ENCODE measurements around the gene NPHP3. TPM values are rescaled to one million over a fixed set of nuclear protein-coding genes. Genes with fewer than 3 reads are reported as not detected.
A peak's percentile ranks its signal among the peaks of the same experiment; 100 is the strongest.

NPHP3 gene
- total RNA-seq, 2 experiments from 2014 or later = 13.2 to 18.5 TPM

DNA sequence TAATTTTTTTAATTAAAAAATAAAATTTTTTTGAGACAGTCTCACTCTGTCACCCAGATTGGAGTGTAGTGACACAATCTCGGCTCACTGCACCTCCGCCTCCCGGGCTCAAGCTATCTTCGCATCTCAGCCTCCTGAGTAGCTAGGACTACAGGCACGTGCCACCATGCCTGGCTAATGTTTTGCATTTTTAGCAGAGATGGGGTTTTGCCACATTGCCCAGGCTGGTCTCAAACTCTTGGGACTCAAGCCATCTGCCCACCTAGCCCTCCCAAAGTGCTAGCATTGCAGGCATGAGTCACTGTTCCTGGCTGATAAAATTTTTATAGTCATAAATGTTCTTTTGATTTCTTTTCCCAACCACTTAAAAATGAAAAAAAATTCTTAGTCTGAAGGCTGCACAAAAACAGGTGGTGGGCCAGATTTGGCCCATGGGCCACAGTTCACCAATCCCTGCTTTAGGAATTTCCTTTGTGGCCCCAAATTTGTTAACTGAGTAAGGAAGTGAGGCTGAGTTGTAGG, 52.9 kb downstream of the NPHP3 start:
- Mint-ChIP-seq H3K4me1 (peaks cover 16% of the 10 kb centered on the region), H3K27me3 (no peaks in the 10 kb centered on the region), H3K9me3 (ENCODE audit: low read depth) (no peaks in the 10 kb centered on the region), H3K36me3 (peaks cover 24% of the 10 kb centered on the region), H3K4me3 (no peak overlapping the region), H3K27ac (no peak overlapping the region)
- DNase-seq (no peak), ATAC-seq (no peak)
- CTCF ChIA-PET = interaction anchor here (2.9 kb wide), 1 partner anchor 9 kb away, joined by 12 read pairs; the partner anchor contains the start of genes ACAD11 and UBA5

DNA sequence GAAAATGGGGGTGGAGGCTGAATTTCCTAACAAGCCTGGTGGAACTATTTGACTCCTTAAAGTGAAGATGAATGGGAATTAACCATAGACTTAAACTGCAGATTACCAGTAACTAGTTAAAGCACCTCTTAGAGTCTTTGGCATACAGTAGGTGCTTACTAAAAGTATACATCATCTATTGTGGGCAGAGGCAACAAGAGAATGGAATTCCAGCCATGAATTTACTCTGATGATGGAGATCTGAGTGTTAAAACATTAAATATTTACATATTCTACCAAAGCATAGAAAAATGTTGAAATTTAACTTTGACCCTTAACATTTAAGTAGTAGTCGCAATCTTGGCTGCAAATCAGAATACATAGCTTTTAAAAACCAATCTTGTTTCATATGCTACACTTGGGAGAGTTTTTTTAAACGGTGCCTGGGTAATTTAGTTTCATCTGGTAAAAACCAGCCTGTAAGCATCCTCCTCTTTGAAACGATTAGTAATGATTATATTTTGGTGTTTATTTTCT, 56.9 kb downstream of the NPHP3 start:
- ATAC-seq (no peak), DNase-seq (no peak)
- peaks cover 40% of the 10 kb centered on the region for H3K4me1 Mint-ChIP-seq
- H3K4me3 Mint-ChIP-seq = no peak overlapping the region
- H3K9me3 Mint-ChIP-seq (ENCODE audit: low read depth) = no peaks in the 10 kb centered on the region
- no peak overlapping the region for H3K27ac Mint-ChIP-seq
- CTCF ChIA-PET = no interaction called here
- no peaks in the 10 kb centered on the region for H3K27me3 Mint-ChIP-seq
- peaks cover 23% of the 10 kb centered on the region for H3K36me3 Mint-ChIP-seq

DNA sequence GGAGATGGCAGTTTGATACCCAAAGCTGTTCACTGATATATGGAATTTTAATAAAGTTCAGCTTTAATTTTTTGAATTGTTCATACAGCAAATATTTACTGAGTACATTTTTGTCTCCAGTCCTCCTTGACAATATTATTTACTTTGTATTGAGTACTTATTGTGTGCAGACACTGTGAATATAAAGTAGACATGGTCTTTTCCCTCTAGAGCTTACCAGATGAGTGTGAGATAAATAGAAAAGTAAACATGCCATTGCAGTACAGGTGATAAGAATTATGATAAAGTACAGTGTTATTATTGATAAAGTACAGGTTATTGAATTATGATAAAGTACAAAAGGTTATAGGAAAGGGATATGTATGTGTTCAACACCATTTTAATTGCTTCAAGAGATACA, 60.0 kb downstream of the NPHP3 start:
- no peak overlapping the region for H3K27ac Mint-ChIP-seq
- DNase-seq = no peak

DNA sequence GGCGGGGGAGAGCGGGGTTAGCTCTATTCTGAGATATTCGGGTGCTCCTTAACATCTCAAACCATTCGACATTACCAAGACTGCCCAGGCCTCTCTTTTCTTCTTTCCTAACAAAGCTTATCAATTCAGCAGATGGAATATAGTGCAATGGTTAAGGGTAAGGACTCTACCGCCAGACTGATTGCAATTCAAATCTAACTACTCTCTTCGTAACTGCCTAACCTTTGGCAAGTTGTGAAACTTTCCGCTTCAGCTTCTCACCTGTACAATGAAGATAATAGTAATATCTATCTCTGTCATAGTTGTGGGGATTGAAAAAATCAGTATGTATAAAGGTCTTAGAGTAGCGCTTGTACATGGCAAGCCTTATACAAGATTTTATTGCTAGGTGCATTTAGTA, 61.1 kb downstream of the NPHP3 start:
- no peak for ATAC-seq
- peak overlapping the region; percentile 94 for H3K27ac Mint-ChIP-seq
- no peaks in the 10 kb centered on the region for H3K27me3 Mint-ChIP-seq
- no peaks in the 10 kb centered on the region for H3K9me3 Mint-ChIP-seq (ENCODE audit: low read depth)
- H3K36me3 Mint-ChIP-seq = peaks cover 15% of the 10 kb centered on the region
- H3K4me1 Mint-ChIP-seq = peaks cover 48% of the 10 kb centered on the region
- DNase-seq = no peak
- H3K4me3 Mint-ChIP-seq = peak overlapping the region; percentile 90
- CTCF ChIA-PET = interaction anchor here (1.0 to 4.1 kb wide), 4 partner anchors 10 to 125 kb away, joined by 3 to 21 read pairs (median 8); no protein-coding TSS in a partner anchor

More for the DNA sequence above, 60.0 kb downstream of the NPHP3 start:
- Mint-ChIP-seq H3K36me3 (peaks cover 17% of the 10 kb centered on the region), H3K4me1 (peaks cover 46% of the 10 kb centered on the region), H3K27me3 (no peaks in the 10 kb centered on the region), H3K4me3 (no peak overlapping the region), H3K9me3 (ENCODE audit: low read depth) (no peaks in the 10 kb centered on the region)
- CTCF ChIA-PET = interaction anchor here (1.8 kb wide), 1 partner anchor 126 kb away, joined by 4 read pairs; no protein-coding TSS in a partner anchor
- no peak for ATAC-seq

DNA sequence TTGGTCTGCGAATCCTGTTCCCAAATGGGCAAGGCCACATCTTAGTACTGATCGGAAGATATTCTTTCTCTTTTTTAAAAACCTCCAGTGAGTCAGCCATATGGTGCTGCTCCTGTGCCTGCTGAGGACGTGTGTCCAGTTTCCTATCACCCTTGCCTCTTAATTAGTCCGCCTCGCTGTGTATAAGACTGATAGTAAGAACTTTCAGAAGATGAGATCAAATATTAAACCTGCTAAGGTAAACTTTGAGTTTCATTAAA, 61.5 kb downstream of the NPHP3 start:
- H3K4me3 Mint-ChIP-seq = peak overlapping the region; percentile 90
- H3K4me1 Mint-ChIP-seq = peaks cover 48% of the 10 kb centered on the region
- CTCF ChIA-PET = interaction anchor here (1.0 to 4.1 kb wide), 4 partner anchors 10 to 125 kb away, joined by 3 to 21 read pairs (median 8); no protein-coding TSS in a partner anchor

DNA sequence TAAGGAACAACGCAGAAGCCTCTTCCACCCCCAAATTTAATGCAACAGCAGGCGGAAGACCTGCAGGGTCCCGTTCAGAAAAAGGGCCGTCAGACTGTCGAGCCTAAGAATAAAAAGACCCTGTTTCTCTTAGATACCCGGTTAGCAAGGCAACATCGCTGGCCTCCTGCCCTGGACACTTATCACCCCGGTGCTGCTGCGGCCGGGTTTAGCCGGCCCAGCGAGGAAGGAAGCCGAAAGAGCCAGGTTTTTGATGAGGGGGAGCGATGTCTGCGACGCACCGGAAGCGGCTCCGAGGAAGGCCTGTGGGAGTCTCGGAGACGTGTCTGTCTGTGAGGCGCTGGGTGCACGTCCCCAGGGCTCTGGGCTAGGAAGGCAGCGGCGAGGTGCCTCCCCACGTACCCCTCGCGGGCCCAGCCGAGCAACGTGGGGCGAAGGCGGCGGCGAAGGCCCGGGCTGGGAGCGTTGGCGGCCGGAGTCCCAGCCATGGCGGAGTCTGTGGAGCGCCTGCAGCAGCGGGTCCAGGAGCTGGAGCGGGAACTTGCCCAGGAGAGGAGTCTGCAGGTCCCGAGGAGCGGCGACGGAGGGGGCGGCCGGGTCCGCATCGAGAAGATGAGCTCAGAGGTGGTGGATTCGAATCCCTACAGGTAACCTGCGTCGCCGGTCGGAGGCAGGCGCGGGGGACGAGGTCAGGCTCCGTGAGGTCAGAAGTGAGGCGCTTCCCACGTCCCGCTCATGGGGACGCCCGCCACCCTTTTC, 62.0 kb downstream of the NPHP3 start, which contains the start of gene UBA5:
Gene UBA5, plus strand, starts transcription at position 278 of the 759 bp plus-strand sequence. Its CDS starts 209 bp downstream, at position 487.
- H3K4me3 Mint-ChIP-seq = peak within 1 kb of the TSS; percentile 90
- H3K27me3 Mint-ChIP-seq = no peaks in the 10 kb centered on the region
- ATAC-seq = peak; percentile 89
- CTCF ChIA-PET = interaction anchor here (1.0 to 4.1 kb wide), 4 partner anchors 11 to 124 kb away, joined by 3 to 21 read pairs (median 8); no protein-coding TSS in a partner anchor
- H3K4me1 Mint-ChIP-seq = peaks cover 50% of the 10 kb centered on the region
- no peaks in the 10 kb centered on the region for H3K9me3 Mint-ChIP-seq (ENCODE audit: low read depth)
- DNase-seq = peak; percentile 80
- peaks cover 15% of the 10 kb centered on the region for H3K36me3 Mint-ChIP-seq
- peak within 1 kb of the TSS; percentile 94 for H3K27ac Mint-ChIP-seq

More for the DNA sequence above, 61.5 kb downstream of the NPHP3 start:
- no peak for DNase-seq
- Mint-ChIP-seq H3K9me3 (ENCODE audit: low read depth) (no peaks in the 10 kb centered on the region), H3K27me3 (no peaks in the 10 kb centered on the region), H3K36me3 (peaks cover 15% of the 10 kb centered on the region), H3K27ac (peak overlapping the region; percentile 94)
- peak; percentile 20 for ATAC-seq

DNA sequence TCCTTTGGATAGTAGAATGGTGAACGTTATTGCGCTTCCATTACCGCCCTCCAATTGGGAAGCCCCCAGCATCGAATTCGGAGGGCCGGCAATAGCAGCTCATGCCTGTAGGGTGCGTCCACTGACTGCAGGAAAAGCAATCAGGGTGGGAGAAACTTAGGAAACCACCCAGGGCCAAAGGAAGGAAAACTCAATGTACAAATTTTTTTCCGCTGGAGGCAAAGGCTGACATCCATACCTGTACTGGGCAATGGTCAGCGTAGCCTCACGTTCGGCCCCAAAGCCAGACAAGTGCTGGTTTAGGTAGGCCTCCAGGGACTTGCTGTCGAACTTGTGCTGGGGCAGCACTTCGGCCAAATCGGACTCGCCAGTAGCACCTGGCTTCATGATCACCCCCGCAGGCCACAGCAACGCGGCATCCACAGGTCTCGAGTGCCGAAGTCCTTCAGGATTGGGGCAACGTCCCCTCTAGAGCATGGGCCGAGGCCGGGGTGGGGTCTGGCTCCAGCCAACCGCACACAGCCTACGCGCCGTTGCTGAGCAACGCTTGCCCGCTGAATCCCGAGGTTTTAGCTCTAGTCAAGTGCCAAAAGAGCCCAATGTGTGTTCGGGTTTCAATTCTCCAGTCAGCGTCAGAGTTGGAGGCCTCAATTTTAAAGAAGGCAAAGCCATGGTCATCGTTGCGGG, 62.7 kb downstream of the NPHP3 start, which contains the start of gene ACAD11:
Gene ACAD11, minus strand, starts transcription at position 445 of the 687 bp plus-strand sequence. Its CDS starts 58 bp downstream, at position 387.
- no peaks in the 10 kb centered on the region for H3K9me3 Mint-ChIP-seq (ENCODE audit: low read depth)
- DNase-seq = peak; percentile 56
- H3K27me3 Mint-ChIP-seq = no peaks in the 10 kb centered on the region
- peaks cover 46% of the 10 kb centered on the region for H3K4me1 Mint-ChIP-seq
- peak within 1 kb of the TSS; percentile 94 for H3K27ac Mint-ChIP-seq
- peak within 1 kb of the TSS; percentile 90 for H3K4me3 Mint-ChIP-seq
- H3K36me3 Mint-ChIP-seq = peaks cover 14% of the 10 kb centered on the region
- CTCF ChIA-PET = interaction anchor here (1.0 to 4.1 kb wide), 4 partner anchors 11 to 1159 kb away, joined by 3 to 21 read pairs (median 8); no protein-coding TSS in a partner anchor
- peak; percentile 59 for ATAC-seq

DNA sequence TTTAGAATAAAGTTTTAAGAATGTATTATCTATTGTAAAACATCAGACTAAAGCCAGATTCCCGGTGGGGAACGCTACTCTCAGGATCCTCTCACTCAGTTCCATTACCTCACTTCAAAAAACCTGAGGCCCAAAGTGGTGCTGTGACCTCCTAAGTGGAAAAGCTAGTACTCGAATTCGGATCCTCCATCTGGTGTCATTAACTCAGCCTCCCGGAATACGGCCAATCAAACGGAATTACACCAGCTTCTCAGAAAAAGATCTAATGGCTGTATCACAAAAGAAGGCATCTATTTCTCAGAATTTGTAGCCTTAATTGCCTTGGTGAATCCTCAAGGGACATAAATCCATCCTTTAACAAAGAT, 63.2 kb downstream of the NPHP3 start:
- H3K4me3 Mint-ChIP-seq = peak overlapping the region; percentile 90
- DNase-seq = no peak
- CTCF ChIA-PET = interaction anchor here (1.0 to 4.1 kb wide), 5 partner anchors 12 to 1158 kb away, joined by 3 to 21 read pairs (median 3); no protein-coding TSS in a partner anchor
- peak overlapping the region; percentile 94 for H3K27ac Mint-ChIP-seq
- H3K9me3 Mint-ChIP-seq (ENCODE audit: low read depth) = no peaks in the 10 kb centered on the region
- no peaks in the 10 kb centered on the region for H3K27me3 Mint-ChIP-seq
- H3K4me1 Mint-ChIP-seq = peaks cover 45% of the 10 kb centered on the region
- ATAC-seq = no peak
- peaks cover 13% of the 10 kb centered on the region for H3K36me3 Mint-ChIP-seq

DNA sequence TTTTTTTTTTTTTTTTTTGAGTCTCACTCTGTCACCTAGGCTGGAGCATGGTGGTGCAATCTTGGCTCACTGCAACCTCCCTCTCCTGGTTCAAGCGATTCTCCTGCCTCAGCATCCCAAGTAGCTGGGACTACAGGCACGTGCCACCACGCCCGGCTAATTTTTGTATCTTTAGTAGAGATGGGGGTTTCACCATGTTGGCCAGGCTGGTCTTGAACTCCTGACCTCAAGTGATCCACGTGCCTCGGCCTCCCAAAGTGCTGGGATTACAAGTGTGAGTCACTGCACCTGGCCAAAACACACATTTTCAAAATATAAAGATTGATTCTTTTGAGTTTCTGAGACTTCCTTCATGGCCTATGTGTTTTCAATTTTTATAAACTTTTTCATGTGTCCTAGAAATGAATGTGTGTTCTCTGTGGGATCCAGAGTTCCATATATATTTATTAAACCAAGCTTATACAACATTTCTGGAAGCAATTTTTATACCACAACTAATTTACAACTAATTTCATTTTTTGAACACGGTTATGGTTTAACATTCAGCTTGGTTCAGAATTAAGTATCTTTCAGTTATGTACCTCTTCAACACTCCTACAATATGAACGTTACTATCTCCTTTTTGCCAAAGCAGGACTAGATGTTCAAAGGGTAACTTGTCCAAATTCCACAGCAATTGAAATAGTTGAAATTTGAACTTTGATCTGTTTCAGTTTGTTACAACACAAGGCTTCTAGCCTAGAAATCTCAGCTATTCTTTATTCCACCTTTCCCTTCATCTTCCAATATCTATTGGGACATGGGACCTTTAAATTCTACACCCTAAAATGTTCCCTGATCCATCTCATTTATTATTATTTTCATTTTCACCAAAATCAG, 64.1 kb downstream of the NPHP3 start:
- peaks cover 7% of the 10 kb centered on the region for H3K36me3 Mint-ChIP-seq
- peaks cover 37% of the 10 kb centered on the region for H3K4me1 Mint-ChIP-seq
- no peaks in the 10 kb centered on the region for H3K9me3 Mint-ChIP-seq (ENCODE audit: low read depth)
- DNase-seq (no peak), ATAC-seq (no peak)
- no peak overlapping the region for H3K27ac Mint-ChIP-seq
- H3K27me3 Mint-ChIP-seq = no peaks in the 10 kb centered on the region
- CTCF ChIA-PET = interaction anchor here (1.0 to 4.1 kb wide), 5 partner anchors 13 to 1157 kb away, joined by 3 to 21 read pairs (median 3); no protein-coding TSS in a partner anchor
- peak overlapping the region; percentile 90 for H3K4me3 Mint-ChIP-seq

DNA sequence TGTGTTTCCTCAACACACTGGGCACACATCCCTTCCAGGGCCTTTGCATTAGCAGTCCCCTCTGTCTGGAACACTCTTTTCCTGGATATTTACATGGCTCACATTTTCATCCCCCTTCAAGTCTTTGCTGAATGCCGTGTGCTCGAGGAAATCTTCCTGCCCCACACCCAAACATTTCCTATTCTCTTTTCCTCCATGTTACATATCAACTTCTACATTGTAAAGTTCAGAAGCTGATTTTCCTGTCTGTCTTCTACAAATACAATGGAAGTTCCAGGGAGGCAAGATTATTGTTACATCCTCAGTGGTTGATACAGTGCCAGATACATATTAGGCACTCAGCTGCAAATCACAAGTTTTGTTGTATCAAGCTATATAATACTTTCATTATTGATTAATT, 66.7 kb downstream of the NPHP3 start:
- no peak overlapping the region for H3K4me3 Mint-ChIP-seq
- peaks cover 22% of the 10 kb centered on the region for H3K4me1 Mint-ChIP-seq
- ATAC-seq (no peak), DNase-seq (no peak)
- CTCF ChIA-PET = interaction anchor here (1.4 kb wide), 1 partner anchor 12 kb away, joined by 3 read pairs; no protein-coding TSS in a partner anchor
- H3K27me3 Mint-ChIP-seq = no peaks in the 10 kb centered on the region
- H3K36me3 Mint-ChIP-seq = peaks cover 1% of the 10 kb centered on the region
- H3K27ac Mint-ChIP-seq = no peak overlapping the region
- H3K9me3 Mint-ChIP-seq (ENCODE audit: low read depth) = no peaks in the 10 kb centered on the region

DNA sequence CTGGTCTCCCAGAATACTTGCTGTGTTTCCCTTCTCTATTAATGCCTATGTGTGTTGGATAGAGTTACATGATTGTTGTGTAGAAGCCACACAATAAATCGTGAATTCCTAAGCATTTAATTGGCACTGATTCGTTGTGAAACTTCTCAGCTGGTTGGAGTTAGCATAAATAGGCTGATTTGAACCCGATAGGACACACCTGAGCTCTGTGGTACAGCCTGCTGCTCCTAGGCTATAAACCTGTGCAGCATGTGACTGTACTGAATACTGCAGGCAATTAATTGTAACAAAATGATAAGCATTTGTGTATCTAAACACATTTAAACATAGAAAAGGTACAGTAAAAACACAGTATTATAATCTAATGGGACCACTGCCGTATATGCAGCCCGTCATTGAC, 67.5 kb downstream of the NPHP3 start:
- H3K36me3 Mint-ChIP-seq = no peaks in the 10 kb centered on the region
- no peaks in the 10 kb centered on the region for H3K9me3 Mint-ChIP-seq (ENCODE audit: low read depth)
- CTCF ChIA-PET = interaction anchor here (2.4 kb wide), 1 partner anchor 12 kb away, joined by 9 read pairs; no protein-coding TSS in a partner anchor
- no peaks in the 10 kb centered on the region for H3K27me3 Mint-ChIP-seq
- H3K4me1 Mint-ChIP-seq = peaks cover 22% of the 10 kb centered on the region
- ATAC-seq (no peak), DNase-seq (no peak)
- no peak overlapping the region for H3K27ac Mint-ChIP-seq
- no peak overlapping the region for H3K4me3 Mint-ChIP-seq

DNA sequence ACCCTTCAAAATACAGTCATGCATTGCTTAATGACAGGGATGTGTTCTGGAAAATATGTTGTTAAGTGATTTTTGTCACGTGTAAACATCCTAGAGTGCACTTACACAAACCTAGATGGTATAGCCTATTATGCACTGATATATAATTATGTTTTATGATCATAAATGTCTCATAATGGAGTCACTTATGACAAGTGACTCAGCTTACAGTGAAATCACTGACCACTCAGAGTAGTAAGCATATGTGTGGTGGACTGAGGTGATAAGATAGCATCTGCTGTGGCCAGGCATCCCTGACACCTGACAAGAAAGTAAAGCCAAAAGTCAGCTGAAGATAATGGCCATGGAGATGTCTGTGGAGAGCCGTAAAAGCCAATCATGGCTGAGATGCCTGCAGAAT, 68.0 kb downstream of the NPHP3 start:
- Mint-ChIP-seq H3K27me3 (no peaks in the 10 kb centered on the region), H3K36me3 (no peaks in the 10 kb centered on the region), H3K9me3 (ENCODE audit: low read depth) (no peaks in the 10 kb centered on the region), H3K4me3 (no peak overlapping the region), H3K27ac (no peak overlapping the region), H3K4me1 (peaks cover 21% of the 10 kb centered on the region)
- no peak for DNase-seq
- CTCF ChIA-PET = interaction anchor here (2.4 kb wide), 1 partner anchor 12 kb away, joined by 9 read pairs; no protein-coding TSS in a partner anchor
- ATAC-seq = no peak

All from activated CD8-positive, alpha-beta memory T cell treated with anti-CD3 and anti-CD28 coated beads, Interleukin-2, amount 10 ng/mL, durations not matched to agents 7 days and 5 days (primary cell).